Epidermal melanocyte (primary cell): ENCODE measurements around the gene SLC45A1.

Experiments used
- DNase-seq: peaks from one replicate; pipeline ENCODE4 v3.0.0; 2011; ENCODE audit warnings: low spot score; ENCODE audit not compliant: insufficient read length

The SLC45A1 gene

GRCh38 chr1:8384577-8384976 lies 66.7 kb downstream of the SLC45A1 start:
- no peak for DNase-seq

- DNase-seq = no peak
Measured at GRCh38 chr1:8386247-8386646, 68.3 kb downstream of the SLC45A1 start.

- DNase-seq = no peak
Measured at GRCh38 chr1:8388732-8389562, 71.0 kb downstream of the SLC45A1 start.

GRCh38 chr1:8389958-8390535 lies 72.1 kb downstream of the SLC45A1 start:
- DNase-seq = no peak

GRCh38 chr1:8390707-8391106 lies 72.8 kb downstream of the SLC45A1 start:
- DNase-seq = no peak

- no peak for DNase-seq
Measured at GRCh38 chr1:8392522-8392921, 74.6 kb downstream of the SLC45A1 start.
